GM19099 (cell line): ENCODE data around the gene ADCY10.

ENCODE experiments used
- POLR2A ChIP-seq: IDR thresholded peaks from 3 replicates; pipeline ENCODE4 v1.6.1; 2011; ENCODE audit warnings: low read depth; ENCODE audit not compliant: insufficient read length; ENCODE audit errors: extremely low read depth

Gene ADCY10

GRCh38 chr1:167934426-167935215, 20.7 kb upstream of the ADCY10 start:
- no peak for TF ChIP-seq POLR2A

GRCh38 chr1:167933788-167934187, 19.9 kb upstream of the ADCY10 start:
- TF ChIP-seq POLR2A = no peak

- TF ChIP-seq POLR2A = no peak
These were observed 15.8 kb upstream of the ADCY10 start for GRCh38 chr1:167929725-167930124.

- no peak for TF ChIP-seq POLR2A
These were observed 14.5 kb upstream of the ADCY10 start for GRCh38 chr1:167928457-167928852.

GRCh38 chr1:167927046-167927754, 13.3 kb upstream of the ADCY10 start:
- TF ChIP-seq POLR2A = no peak

GRCh38 chr1:167926486-167926997, 12.6 kb upstream of the ADCY10 start:
- no peak for TF ChIP-seq POLR2A

- TF ChIP-seq POLR2A = no peak
These were observed 10.8 kb upstream of the ADCY10 start for GRCh38 chr1:167924543-167925231.

- TF ChIP-seq POLR2A = no peak
These were observed 10.2 kb upstream of the ADCY10 start for GRCh38 chr1:167924102-167924501.

- no peak for TF ChIP-seq POLR2A
These were observed 9.6 kb upstream of the ADCY10 start for GRCh38 chr1:167923324-167924056.

GRCh38 chr1:167922611-167923074, 8.7 kb upstream of the ADCY10 start:
- TF ChIP-seq POLR2A = no peak

GRCh38 chr1:167922023-167922422, 8.1 kb upstream of the ADCY10 start:
- TF ChIP-seq POLR2A = no peak

- no peak for TF ChIP-seq POLR2A
These were observed 3.0 kb upstream of the ADCY10 start for GRCh38 chr1:167916766-167917511.

- TF ChIP-seq POLR2A = no peak
These were observed 1.6 kb upstream of the ADCY10 start for GRCh38 chr1:167915569-167915968.

- TF ChIP-seq POLR2A = no peak
These were observed 1.6 kb downstream of the ADCY10 start for GRCh38 chr1:167912294-167912693.

- TF ChIP-seq POLR2A = no peak
These were observed 2.5 kb downstream of the ADCY10 start for GRCh38 chr1:167911413-167911812.

- no peak for TF ChIP-seq POLR2A
These were observed 3.4 kb downstream of the ADCY10 start for GRCh38 chr1:167910530-167910929.
